IgD-negative memory B cell (primary cell): Measurements from ENCODE around the gene RBL2. TPM values are rescaled to one million over a fixed set of nuclear protein-coding genes. Genes with fewer than 3 reads are reported as not detected.
A peak's percentile ranks its signal among the peaks of the same experiment; 100 is the strongest.
"Not testable (repeated sequence)": the region's sequence is repeated elsewhere in the genome, so short reads cannot be mapped to it uniquely, and the experiment has no call there.

ENCODE experiments used
- H3K27ac Mint-ChIP-seq, 3 donors: one replicate each; pipeline ENCODE4 v1.8.0; 2020 to 2022; ENCODE audit warnings: mild to moderate bottlenecking in 3 of 3, mixed read lengths in 3 of 3, moderate library complexity in 1 of 3
- H3K27me3 Mint-ChIP-seq: one replicate; pipeline ENCODE4 v1.8.0; 2021; ENCODE audit warnings: mixed read lengths
- H3K36me3 Mint-ChIP-seq: one replicate; pipeline ENCODE4 v1.8.0; 2020; ENCODE audit warnings: mild to moderate bottlenecking, mixed read lengths
- H3K4me1 Mint-ChIP-seq, 3 donors: one replicate each; pipeline ENCODE4 v1.8.0; 2020 to 2022; ENCODE audit warnings: mixed read lengths in 3 of 3, mild to moderate bottlenecking in 1 of 3
- H3K4me3 Mint-ChIP-seq, 4 donors: one replicate each; pipeline ENCODE4 v1.8.0; 2020 to 2022; ENCODE audit warnings: mild to moderate bottlenecking in 4 of 4, mixed read lengths in 4 of 4, moderate library complexity in 3 of 4
- H3K9me3 Mint-ChIP-seq, 3 donors: one replicate each; pipeline ENCODE4 v1.8.0; 2020 to 2021; ENCODE audit warnings: mixed read lengths in 3 of 3, mild to moderate bottlenecking in 1 of 3
- polyA plus RNA-seq: library from polyadenylated mRNA; unstranded; fragments of 300-500 nt; fragmentation: Illumina TruSeq; gene quantifications from one replicate; pipeline ENCODE4 v1.2.3, GENCODE V29; 2021

Gene RBL2
- polyA plus RNA-seq, 1 donor from 2014 or later = 77.4 TPM

DNA sequence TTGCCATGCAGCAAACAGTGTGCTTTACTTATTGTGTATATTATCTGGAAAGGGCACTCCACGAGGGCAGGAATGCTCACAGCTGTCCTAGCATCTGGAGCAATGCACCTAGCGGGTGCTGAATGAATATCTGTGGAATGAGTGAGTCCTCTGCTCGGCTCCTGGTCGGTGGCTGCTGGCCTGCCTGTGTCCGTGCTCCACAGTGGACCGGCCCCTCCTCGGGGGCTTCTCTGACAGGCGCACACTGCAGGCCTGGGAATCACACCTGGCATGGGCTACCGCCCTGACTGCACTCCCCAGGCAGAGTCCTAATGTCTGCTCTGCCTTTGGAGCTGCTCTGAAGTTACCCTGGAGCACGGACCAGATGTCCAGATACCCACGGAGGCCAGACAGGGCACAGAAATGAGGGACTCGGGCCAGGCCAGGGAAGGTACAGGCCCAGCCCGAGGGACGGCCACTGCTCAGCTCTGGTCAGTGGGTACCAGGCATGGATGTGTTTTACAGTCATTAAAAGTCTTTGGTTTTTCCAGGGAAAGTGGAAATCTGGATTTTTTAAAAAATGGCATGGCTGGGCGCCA is 89.8 kb downstream of the RBL2 start:
- H3K4me3 Mint-ChIP-seq = no peak overlapping the region
- peak overlapping the region in 1 of 3 donors; percentile 67 for H3K27ac Mint-ChIP-seq
- peaks cover 10 to 20% (median 18%) of the 10 kb centered on the region in 3 donors for H3K4me1 Mint-ChIP-seq
- no peaks in the 10 kb centered on the region for H3K9me3 Mint-ChIP-seq
- peaks cover 2% of the 10 kb centered on the region for H3K36me3 Mint-ChIP-seq
- no peaks in the 10 kb centered on the region for H3K27me3 Mint-ChIP-seq

DNA sequence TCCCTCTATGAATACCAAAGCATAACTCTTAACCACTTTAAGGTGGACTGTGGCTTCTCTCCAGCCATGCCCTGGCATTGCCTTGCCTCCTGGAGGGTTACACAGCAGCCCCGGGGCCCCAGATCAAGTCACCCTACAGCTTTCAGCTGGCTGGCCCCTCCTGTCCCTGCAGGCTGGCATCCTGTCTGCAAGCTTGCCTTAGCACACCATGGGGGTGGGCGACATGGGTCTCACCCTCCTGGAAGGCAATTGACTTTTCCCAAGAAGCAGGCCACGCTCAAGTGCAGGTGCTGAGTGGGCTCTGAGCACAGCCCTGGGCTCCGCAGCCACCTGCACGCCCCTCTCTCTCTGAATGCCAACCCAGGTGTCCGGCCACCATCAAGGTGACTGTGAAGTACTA is 94.5 kb downstream of the RBL2 start:
- peaks cover 0 to 2% (median 0%) of the 10 kb centered on the region in 3 donors for H3K9me3 Mint-ChIP-seq
- peaks cover under 1 to 8% (median 6%) of the 10 kb centered on the region in 3 donors for H3K4me1 Mint-ChIP-seq
- H3K36me3 Mint-ChIP-seq = no peaks in the 10 kb centered on the region
- H3K27ac Mint-ChIP-seq = no peak overlapping the region
- no peak overlapping the region for H3K4me3 Mint-ChIP-seq
- H3K27me3 Mint-ChIP-seq = no peaks in the 10 kb centered on the region

DNA sequence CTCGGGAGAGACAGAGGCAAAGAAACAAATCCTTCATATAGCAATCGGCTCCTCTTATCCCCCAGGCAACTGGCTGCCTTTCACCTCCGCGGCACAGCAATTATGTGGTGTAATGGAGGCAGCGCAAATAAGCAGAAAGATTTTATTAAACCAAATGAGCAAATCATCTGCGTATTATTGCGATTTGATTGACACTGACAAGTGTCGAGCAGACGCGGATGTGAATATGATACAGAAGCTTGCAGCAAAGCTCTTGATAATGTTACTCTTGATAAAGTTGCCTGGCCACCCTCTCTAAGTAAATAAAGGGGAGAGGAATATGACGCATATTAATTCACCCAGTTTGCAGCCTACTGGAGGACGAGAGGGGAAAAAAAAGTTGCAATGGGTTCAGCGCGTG is 95.2 kb downstream of the RBL2 start:
- Mint-ChIP-seq H3K4me3 (no peak overlapping the region), H3K4me1 (peaks cover 6 to 12% (median 11%) of the 10 kb centered on the region in 3 donors), H3K27me3 (no peaks in the 10 kb centered on the region), H3K9me3 (peaks cover 0 to 2% (median 0%) of the 10 kb centered on the region in 3 donors), H3K36me3 (no peaks in the 10 kb centered on the region), H3K27ac (no peak overlapping the region)

DNA sequence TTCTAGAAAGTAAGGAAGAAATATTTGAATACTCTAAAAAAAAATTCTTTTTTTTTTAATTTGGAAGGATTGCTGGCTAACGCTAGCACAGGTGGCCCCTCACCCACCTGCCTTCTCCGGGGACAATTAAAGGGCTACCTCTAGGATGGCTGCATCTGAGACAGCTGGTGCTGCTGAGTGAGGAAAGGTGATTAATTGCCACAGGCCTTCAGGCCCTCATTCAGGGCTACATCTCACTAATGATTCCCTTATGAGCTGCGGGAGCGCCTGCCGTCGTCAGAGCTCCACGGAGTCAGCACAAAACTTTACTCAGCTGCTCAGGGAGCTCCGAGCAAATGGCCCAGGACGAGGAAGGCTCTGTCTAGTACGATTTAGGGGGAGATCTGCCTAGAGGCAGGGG is 95.8 kb downstream of the RBL2 start:
- Mint-ChIP-seq H3K9me3 (peaks cover 0 to 2% (median 0%) of the 10 kb centered on the region in 3 donors), H3K4me3 (peak overlapping the region in 1 of 4 donors; percentile 67), H3K36me3 (no peaks in the 10 kb centered on the region), H3K27me3 (no peaks in the 10 kb centered on the region), H3K27ac (no peak overlapping the region), H3K4me1 (peaks cover 9 to 15% (median 11%) of the 10 kb centered on the region in 3 donors)

DNA sequence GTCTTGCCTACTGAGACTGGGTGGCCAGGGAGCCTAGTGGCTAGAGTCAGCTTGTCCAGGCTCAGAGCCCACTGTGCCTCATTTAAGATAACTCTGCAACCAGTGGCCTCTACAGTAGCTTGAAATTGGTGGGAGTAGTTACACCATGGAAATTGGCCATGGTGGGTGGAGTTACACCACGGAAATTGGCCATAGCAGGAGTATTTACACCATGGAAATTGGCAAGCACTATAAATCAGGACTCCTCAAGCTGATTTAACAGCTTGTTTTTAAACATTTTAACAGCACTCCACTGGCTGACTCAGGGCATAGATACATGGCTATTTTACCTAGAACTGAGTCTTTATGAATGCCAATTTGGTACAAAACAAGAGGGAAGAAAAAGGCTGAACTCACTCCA is 96.5 kb downstream of the RBL2 start:
- H3K4me3 Mint-ChIP-seq = no peak overlapping the region
- H3K36me3 Mint-ChIP-seq = no peaks in the 10 kb centered on the region
- peaks cover 0 to 2% (median 0%) of the 10 kb centered on the region in 3 donors for H3K9me3 Mint-ChIP-seq
- H3K27me3 Mint-ChIP-seq = no peaks in the 10 kb centered on the region
- H3K4me1 Mint-ChIP-seq = peaks cover 7 to 13% (median 10%) of the 10 kb centered on the region in 3 donors
- no peak overlapping the region for H3K27ac Mint-ChIP-seq

DNA sequence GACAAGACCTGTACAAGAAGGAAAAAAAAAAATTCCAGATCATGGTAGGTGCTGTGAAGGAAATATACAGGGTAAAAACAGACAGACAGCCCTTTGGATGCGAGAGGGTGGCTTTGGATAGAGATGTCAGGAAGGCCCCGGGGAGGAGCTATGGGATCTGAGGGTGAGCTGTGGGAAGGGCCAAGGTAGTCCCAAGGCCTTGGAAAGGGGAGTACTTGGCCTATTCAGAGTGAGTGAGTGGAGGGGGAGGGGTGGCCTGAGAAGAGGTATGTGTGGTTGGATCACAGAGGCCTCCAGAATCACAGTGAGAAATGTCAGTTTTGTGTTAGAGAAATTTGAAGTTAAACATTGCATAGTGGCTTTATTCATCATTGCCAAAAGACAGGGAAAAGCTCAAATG is 99.9 kb downstream of the RBL2 start:
- Mint-ChIP-seq H3K36me3 (no peaks in the 10 kb centered on the region), H3K27me3 (no peaks in the 10 kb centered on the region), H3K27ac (no peak overlapping the region), H3K9me3 (peaks cover 0 to 4% (median 0%) of the 10 kb centered on the region in 3 donors), H3K4me3 (no peak overlapping the region), H3K4me1 (peaks cover 3 to 10% (median 9%) of the 10 kb centered on the region in 3 donors)

DNA sequence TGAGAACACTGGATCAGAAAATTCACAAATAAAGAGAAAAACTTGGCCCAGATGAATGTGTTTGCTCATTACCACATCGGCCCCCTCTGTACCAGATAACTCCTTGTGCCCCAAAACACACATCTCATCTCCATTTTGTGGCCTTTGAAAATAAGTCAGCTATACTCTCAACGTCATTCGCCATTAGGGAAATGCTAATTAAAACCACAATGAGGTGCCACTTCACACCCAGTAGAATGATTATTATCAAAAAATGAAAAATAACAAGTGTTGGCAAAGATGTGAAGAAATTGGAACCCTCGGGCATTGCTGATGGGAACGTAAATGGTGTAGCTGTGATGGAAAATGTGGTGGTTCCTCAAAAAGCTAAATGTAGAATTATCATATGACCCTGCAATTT is 103.4 kb downstream of the RBL2 start:
- H3K4me3 Mint-ChIP-seq = no peak overlapping the region
- H3K27ac Mint-ChIP-seq = no peak overlapping the region
- H3K9me3 Mint-ChIP-seq = peaks cover 0 to 2% (median 0%) of the 10 kb centered on the region in 3 donors
- peaks cover 3 to 10% (median 9%) of the 10 kb centered on the region in 3 donors for H3K4me1 Mint-ChIP-seq
- no peaks in the 10 kb centered on the region for H3K36me3 Mint-ChIP-seq
- no peaks in the 10 kb centered on the region for H3K27me3 Mint-ChIP-seq

DNA sequence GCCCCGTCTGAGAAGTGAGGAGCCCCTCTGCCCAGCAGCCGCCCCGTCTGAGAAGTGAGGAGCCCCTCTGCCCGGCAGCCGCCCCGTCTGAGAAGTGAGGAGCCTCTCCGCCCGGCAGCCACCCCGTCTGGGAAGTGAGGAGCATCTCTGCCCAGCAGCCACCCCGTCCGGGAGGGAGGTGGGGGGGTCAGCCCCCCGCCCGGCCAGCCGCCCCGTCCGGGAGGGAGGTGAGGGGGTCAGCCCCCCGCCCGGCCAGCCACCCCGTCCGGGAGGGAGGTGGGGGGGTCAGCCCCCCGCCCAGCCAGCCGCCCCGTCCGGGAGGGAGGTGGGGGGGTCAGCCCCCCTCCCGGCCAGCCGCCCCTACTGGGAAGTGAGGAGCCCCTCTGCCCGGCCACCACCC is 105.1 kb downstream of the RBL2 start:
- H3K27me3 Mint-ChIP-seq, H3K36me3 Mint-ChIP-seq, H3K27ac Mint-ChIP-seq, H3K4me1 Mint-ChIP-seq, H3K4me3 Mint-ChIP-seq, H3K9me3 Mint-ChIP-seq: not testable (repeated sequence)

DNA sequence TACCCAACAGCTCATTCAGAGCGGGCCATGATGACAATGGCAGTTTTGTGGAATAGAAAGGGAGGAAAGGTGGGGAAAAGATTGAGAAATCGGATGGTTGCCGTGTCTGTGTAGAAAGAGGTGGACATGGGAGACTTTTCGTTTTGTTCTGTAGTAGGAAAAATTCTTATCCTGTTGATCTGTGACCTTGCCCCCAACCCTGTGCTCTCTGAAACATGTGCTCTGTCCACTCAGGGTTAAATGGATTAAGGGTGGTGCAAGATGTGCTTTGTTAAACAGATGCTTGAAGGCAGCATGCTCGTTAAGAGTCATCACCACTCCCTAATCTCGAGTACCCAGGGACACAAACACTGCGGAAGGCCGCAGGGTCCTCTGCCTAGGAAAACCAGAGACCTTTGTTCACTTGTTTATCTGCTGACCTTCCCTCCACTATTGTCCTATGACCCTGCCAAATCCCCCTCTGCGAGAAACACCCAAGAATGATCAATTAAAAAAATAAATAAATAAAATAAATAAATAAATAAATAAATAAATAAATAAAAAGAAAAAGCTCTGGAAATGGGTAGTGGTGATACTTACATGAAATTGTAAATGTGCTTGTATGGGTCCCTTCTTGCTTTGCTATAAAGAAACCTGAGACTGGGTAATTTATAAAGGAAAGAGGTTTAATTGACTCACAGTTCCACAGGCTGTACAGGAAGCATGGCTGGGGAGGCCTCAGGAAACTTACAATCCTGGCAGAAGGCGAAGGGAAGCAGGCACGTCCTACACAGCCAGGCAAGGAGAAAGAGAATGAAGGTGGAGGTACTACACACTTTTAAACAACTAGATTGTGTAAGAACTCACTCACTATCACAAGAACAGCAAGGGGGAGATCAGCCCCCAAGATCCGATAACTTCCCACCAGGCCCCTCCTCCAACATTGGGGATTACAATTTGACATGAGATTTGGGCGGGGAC is 105.8 kb downstream of the RBL2 start:
- not testable (repeated sequence) for H3K27me3 Mint-ChIP-seq, H3K4me1 Mint-ChIP-seq, H3K9me3 Mint-ChIP-seq, H3K4me3 Mint-ChIP-seq, H3K36me3 Mint-ChIP-seq
- peak overlapping the region in 1 of 3 donors; percentile 90 for H3K27ac Mint-ChIP-seq

Other genes starting within 250 kb of the RBL2 start
- gene AKTIP, start 68.7 kb downstream of the RBL2 start, polyA plus RNA-seq = 16.8 TPM